GM21447 (cell line): ENCODE data around the gene KCTD3.

Experiments used
- ATAC-seq: cut with Tn5 transposase; IDR thresholded peaks from one replicate; pipeline ENCODE4 v1.9.1; 2021; ENCODE audit not compliant: unreplicated experiment

The KCTD3 gene

DNA sequence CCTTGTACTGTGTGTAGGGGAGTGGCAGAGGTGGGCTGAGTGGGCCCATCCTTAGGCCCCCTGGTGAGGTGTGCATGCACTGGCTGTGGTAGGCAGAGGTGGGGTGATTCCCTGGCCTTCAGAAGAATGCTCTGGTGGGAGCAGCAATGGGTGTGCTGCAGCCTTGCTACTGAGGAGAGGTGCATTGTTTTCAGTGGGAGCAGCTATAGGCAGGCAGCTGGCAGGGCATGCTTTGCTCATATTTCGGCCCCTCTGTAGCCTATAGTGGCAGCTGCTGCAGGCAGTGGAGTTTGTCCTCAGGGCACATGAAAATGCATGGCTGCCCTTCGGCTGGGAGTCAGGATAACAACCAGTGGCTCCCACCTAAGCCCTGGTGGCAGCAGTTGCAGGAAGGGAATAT is 10.1 kb upstream of the KCTD3 start:
- ATAC-seq = no peak

- ATAC-seq = no peak
These were observed 9.6 kb upstream of the KCTD3 start for GRCh38 chr1:215557504-215557903.

DNA sequence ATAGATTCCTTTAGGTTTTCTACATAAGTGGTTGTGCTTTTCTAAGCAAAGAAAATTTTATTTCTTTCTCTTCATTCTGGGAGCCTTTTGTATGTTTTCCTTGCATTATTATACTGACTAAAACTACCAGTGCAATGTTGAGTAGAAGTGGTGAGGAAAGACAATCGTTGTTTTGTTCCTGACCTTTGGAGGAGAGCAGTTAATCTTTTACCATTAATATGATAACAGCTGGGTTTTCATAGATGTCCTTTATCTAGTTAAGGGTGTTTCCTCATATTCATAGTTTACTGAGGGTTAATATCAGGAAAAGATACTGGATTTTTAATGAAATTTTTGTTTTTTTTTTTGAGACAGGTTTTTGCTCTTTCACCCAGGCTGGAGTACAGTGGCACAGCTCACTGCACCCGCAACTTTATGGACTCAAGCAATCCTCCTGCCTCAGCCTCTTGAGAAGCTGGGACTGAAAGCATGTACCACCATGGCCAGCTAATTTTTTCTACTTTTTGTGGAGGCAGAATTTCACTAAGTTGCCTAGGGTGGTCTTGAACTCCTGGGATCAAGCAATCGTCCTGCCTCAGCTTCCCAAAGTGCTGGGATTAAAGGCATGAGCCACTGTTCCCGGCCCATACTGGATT is 9.0 kb upstream of the KCTD3 start:
- no peak for ATAC-seq

DNA sequence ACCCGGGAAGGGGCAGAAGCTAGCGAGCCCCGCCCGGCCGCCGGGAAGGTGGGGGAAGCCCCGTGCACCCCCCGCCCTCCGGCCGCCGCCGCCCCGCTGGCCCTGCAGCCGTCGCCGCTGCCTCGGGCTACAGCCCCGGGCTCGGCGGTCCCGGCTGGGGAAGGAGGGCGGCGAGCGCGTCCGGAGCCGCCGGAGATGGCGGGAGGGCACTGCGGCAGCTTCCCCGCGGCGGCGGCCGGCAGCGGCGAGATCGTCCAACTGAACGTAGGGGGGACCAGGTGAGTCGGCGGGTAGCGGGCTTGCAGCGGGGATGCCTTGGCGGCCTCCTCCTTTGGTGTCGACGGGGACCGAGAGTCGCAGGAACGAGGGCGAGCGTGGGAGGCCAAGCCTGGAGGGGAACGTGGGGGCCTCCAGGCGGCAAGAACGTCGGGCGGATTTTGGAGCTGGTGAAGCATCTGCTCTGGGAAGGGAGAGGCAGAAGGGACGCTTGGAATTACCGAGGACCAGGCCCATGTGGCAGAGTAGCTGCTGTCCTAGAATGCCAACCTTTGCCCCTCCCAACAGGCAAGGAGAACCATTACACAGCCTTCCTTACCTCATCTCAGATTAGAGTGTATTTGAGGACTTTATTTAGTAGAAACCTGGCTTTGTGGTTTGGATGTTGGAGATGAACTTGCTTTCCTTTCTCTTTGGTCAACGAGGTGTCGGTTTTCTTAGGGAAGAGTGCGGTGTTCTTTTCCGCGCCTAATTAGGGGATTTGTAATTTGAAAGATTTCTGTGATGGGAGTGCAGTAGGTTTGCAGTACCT is 591 bp downstream of the KCTD3 start:
- ATAC-seq = peak; percentile 53

DNA sequence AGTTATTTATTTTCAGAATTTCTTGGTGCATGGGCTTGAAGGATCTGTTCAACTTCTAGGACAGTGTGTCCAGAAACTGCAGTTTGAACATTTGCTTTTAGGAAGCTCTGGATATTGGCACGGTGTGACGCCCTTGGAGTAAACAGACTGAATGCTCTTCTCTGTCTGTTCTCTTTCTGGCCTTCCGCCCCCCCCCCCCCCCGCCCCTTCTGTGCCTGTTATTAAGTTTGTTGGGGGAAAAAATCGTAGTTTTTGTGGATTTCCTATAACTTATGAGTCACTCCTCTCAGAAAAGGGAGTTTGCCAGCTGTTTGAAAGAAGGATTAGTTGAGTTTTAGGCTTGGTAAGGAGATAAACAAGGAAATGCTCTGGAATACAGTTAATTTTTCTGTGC is 1.2 kb downstream of the KCTD3 start:
- ATAC-seq = no peak

DNA sequence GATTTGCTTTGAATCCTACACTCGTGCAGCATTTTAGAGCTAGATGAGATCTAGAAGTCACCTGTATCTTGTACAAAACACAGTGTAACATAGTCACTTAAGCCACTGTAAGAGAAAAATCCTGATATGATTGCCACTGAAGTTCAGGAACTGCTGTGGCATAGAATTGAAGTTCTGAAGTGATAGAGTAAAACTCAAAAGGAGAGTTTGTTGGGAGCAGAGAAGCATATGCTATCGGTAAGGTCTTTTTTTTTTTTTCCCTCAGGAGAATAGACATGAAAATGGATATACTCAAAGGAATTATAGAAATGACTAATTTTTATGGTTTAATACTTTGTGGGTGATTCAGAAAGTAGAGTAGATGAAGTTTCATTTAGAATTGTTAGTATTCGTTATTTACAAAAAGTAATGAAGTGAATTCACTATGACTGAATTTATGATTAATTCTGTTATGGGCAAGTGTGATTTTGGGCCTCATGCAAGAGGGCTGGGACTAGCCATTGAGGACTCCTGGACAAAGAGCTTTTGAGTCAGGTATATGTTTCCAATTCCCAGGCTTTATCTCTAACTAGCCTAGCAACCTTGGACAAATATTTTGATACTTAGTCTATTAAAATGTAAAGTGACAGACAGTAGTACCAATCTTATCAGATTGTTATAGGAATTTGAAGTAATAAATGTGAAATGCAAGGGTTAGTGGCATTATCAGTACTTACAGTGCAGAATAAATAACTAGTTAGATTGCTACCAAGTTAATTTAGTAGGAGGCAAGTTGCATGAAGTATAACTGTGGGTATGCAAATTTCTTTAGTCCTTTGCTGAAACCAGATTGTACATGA is 3.1 kb downstream of the KCTD3 start:
- no peak for ATAC-seq

DNA sequence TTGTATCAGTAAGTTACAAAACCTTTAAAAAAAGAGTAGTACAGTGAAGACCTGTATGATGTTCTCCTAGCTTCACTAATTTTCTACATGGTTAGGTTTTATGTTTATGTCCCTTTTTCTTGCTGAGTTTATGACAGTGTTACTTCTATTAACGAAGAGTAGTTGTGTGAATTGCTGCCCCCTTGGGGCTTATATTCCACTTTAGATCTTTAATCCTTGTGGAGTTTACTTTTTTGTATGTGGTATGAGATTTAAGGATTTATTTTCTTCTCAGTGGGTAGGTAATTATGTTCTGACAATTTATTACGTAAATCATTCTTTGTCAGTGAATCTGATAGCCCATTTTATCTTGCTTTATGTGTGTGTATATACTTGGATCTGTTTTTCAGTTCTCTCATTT is 14.8 kb downstream of the KCTD3 start:
- no peak for ATAC-seq

- no peak for ATAC-seq
These were observed 16.2 kb downstream of the KCTD3 start for GRCh38 chr1:215583185-215583749.

- ATAC-seq = peak; percentile 52
These were observed 17.3 kb downstream of the KCTD3 start for GRCh38 chr1:215584389-215584788.

DNA sequence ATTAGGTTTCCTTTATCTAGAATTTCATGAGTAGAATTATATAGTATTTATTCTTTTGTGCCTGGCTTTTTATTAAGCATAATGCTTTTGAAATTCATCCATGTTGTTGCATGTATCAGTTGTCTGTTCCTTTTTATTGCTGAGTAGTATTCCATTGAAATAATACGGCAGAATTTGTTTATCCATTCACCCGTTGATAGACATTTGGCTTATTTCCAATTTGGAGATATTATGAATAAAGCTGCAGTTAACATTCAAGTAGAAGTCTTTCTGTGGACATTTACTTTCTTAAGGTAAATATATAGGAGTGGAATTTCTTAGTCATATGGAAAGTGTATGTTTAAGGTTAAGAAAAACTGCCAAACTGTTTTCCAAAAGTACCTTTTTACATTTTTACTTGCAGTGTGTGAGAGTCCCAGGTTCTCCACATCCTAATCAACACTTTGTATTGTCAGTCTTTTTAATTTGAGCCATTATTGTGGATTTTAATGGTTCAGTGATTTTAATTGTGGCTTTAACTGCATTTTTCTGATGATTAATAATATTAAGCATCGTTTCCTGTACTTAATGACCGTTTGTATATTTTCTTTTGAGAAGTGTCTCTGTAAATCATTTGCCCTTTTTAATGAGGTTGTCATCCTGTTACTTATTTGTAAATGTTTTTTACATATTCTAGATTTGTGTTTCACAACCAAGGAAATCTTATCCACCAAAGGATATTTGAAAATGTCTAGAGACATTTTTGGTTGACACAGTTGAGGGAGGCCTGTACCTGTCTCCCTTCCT is 22.7 kb downstream of the KCTD3 start:
- ATAC-seq = no peak

GRCh38 chr1:215590779-215591491 is 23.8 kb downstream of the KCTD3 start:
- no peak for ATAC-seq

DNA sequence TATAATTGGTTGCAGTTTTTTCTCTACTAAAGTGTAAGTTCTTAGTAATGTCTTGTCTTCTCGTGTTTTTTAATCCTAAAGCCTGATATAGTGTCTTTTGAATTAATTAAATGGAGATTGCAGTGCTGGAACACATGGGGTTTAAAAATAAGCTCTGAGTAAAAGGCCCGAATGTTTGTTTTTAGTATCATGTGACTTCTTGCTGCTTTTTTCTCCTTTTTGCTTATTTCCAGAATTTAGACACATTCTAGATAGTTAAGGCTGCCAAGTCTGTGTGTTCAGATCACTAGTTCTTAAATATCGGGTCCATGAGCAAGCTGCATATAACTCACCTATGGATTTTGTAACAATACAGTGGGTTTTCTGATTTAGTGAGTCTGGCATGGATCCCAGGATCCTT is 27.5 kb downstream of the KCTD3 start:
- ATAC-seq = no peak

GRCh38 chr1:215595231-215595630 is 28.1 kb downstream of the KCTD3 start:
- no peak for ATAC-seq

DNA sequence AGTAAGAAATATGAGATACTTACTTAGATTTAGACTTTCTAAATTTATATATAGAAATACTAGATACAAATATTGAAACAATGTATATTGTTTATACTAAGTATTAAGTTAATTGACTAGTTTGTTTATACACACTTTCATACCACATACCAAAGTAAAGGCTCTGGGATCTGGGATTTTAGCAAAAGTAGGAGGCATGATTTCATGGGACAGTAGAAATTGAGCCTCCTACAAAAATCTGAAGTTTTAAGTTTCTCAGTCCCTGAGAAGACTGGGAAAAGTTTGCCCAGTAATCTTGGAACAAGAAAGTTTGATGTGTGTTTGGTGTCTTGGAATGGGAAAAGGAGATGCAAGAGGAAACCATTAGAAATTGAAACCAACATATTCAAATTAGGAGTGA is 30.9 kb downstream of the KCTD3 start:
- ATAC-seq = no peak

- ATAC-seq = no peak
These were observed 32.4 kb downstream of the KCTD3 start for GRCh38 chr1:215599418-215600074.

GRCh38 chr1:215600258-215600792 is 33.2 kb downstream of the KCTD3 start:
- ATAC-seq = no peak

DNA sequence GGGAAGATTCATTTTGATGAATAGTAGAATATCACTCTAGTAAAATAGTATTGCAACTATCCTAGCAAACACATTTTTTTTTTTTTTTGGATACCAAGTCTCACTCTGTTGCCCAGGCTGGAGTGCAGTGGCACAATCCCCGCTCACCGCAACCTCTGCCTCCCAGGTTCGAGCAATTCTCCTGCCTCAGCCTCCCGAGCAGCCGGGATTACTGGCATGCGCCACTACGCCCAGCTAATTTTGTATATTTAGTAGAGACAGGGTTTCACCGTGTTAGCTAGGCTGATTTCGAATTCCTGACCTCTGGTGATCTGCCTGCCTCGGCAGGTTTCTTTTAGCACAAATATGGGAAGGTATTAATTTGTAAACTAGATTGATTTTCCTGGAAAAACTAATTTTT is 33.8 kb downstream of the KCTD3 start:
- no peak for ATAC-seq

- ATAC-seq = no peak
These were observed 34.2 kb downstream of the KCTD3 start for GRCh38 chr1:215601276-215601675.

DNA sequence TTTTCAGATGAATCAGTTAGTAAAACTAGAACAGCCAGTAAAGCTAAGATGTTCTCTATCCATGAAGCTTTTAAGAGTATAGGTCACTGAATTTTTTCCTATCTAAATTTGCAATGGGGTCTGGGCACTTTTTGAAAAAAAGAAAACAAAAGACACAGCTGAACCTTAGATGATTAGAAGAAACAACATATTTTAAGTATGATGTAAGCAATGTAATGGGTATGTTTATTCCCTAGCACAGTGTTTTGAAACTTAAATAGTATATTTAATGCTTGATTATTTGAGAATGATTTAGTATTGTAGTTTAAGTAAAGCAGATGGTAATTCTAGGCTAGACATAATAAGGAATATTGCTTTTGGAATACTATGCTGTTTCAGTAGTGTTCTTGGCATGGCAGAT is 36.2 kb downstream of the KCTD3 start:
- ATAC-seq = no peak
